NCI-H1930 (cell line): Measurements from ENCODE around the gene LRWD1.

ENCODE experiments used
- DNase-seq, 2 experiments: peaks; one replicate each; lab custom pipeline; 2025; lab: John Stamatoyannopoulos, UW

Gene LRWD1

DNA sequence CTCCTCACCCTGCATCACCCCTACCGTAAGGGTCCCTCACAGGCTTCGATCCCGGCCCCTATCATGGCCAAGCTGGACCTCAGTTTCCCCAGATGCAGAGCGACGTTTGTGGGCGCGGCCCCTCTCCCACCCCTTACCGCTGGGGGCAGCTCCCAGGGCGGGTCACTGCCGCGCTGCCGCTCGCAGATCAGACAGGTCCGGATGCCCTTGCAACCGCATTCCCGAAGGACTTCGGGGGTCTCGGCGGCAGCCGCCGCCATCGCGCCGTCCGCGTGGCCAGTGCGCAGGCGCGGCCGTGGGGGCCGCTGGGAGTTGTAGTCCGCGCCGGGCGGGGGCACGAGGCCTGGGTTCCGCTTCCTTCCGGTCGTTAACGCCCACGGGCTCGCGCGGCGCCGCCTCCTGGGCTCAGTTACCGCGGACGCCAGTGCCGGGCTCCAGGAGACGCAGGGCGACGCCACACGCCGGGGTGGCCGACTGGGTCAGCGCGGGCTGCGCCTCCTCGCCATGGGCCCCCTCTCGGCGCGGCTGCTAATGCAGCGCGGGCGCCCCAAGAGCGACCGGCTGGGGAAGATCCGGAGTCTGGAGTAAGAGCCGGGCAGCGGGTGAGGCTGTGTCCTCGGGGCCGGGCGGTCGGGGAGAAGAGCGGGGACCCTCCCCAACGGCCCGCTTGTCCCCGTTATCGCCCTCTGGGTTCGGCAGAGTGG, at the start of gene LRWD1, which contains the start of gene ALKBH4:
Gene LRWD1 (plus strand): TSS at position 408 of the 704 bp plus-strand sequence. CDS start 97 bp downstream, at position 505.
Gene ALKBH4 (minus strand): TSS at position 287 of the 704 bp plus-strand sequence. CDS start 27 bp downstream, at position 260.
- peak; percentile 94 to 97 for DNase-seq

DNA sequence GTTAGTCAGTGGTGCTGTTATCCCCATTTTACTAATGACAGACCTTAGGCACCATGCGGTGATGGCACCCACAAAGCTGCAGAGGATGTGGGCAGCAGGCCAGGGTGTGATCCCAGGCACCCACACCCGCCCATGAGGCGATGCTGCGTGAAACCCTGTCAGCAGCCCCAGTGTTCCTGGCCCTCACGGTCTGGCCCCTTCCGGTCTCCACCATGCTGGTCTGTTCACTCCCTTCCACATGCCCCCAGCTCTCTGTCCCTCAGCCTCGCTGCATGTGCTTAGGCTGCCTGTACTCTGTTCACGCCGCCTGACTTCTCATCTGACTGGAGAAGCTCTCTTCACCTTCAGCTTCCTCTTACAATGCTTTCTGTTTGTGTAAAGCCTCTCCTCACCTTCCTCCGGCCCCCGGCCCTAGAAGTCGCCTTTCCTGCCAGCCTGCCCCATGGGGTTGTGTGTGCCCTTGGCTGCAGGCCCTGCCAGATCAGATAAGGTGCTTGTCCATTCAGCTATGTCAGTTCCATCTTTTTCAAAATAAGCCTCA, 49.0 kb upstream of the LRWD1 start:
- no peak for DNase-seq

DNA sequence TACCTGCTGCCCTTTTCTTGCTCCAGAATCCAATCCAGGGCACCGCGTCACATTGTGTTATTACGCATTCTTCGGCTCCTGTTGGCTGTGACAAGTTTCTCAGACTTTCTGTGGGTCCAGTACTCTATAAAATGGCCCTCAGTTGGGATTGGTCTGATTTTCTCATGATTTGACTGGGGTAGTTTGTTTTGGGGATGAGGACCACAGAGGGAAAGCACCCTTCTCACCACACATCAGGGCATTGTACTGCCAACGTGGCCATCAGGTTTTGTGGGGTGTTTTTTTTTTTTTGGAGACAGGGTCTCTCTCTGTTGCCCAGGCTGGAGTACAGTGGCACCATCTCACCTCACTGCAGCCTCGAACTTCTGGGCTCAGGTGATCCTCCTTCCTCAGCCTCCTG, 48.4 kb upstream of the LRWD1 start:
- no peak for DNase-seq

DNA sequence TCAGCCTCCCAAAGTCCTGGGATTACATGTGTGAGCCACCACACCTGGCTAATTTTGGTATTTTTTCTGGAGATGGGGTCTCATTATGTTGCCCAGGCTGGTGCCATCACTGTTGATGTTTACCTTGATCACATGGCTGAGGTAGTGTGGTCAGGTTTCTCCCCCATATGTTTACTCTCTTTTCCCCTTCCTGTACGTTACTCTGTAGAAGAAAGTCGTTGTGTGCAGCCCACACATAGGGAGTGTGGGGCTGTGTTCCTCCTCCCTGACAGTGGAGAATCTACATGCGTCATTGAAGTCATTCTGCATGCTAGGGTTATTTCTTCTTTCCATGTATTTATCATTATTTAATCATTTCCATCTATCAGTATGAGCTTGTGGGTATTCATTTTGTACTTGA, 47.7 kb upstream of the LRWD1 start:
- no peak for DNase-seq

DNA sequence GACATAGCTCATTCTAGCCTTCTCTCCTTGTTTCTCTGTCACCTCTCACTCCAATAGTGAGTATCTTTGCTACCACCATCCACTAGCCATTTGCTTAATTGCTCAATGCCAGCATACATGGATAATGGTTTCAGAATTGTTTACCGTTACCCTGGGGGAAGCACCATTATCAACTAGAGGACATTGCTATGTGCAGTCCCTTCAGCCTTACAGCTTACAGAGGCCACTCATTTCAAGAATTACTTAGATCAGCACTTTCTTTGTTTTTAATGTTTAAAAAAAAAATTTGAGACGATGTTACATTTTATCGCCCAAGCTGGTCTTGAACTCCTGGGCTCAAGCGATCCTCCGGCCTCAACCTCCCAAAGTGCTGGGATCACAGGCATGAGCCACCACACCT, 46.2 kb upstream of the LRWD1 start:
- DNase-seq: no peak

DNA sequence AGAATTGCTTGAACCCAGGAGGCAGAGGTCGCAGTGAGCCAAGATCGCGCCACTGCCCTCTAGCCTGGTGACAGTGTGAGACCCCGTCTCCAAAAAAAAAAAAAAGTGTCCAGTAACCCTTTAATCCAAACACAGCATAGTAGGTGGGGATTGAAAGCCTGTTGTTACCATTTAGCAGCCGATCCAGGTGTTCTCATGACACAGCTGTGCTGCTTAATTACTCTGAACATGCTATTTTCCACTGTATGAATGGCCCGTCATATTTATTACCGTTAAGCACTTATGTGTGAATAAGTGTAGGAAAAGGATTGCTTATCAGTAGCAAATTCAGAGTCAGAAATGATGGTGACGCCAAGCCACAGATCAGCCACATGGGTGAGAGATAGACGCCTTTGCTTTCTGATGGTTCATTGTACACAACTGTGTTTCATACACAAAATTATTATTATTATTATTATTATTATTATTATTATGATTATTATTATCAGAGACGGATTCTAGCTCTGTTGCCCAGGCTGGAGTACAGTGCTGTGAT, 43.0 kb upstream of the LRWD1 start:
- DNase-seq: no peak

DNA sequence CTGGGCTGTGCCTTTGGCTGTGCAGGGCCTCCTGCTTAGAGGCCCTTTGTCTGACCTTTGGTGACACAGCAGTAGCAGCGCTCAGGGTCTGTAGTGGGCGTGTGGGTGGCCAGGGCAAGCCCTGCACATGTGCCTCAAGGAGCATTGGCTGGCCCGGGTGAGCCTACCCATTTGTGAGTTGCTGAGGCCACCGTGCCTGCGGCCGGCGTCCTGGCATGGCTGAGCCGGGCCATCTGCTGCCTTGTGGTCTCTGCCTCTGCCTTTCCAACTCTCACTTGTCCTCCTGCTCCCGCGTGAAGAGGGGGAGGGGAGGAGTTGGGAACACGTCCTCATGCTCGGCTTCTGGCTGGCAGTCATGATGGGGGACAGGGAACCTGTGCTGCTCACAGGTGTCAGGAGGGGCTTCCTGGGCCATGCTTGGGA, 40.6 kb upstream of the LRWD1 start:
- DNase-seq: no peak

DNA sequence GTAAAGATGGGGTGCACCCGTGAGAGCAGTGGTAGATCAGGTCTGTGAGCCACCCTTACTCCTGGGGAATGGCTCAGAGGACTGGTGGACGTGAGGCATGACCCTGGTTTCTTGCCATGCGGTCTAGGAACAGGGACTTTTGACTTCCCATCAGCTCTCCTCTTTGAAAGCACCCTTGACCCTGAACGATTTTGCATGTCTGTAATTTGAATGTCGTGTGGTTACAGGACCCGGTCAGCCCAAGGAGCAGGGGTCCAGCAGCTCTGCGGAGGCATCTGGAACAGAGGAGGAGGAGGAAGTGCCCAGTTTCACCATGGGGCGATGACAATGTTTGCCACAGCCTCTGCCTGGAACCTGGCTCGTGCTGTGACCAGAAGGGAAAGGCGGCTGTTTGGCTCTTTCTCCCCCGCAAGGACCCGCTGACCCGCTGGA, 40.0 kb upstream of the LRWD1 start:
- no peak for DNase-seq

DNA sequence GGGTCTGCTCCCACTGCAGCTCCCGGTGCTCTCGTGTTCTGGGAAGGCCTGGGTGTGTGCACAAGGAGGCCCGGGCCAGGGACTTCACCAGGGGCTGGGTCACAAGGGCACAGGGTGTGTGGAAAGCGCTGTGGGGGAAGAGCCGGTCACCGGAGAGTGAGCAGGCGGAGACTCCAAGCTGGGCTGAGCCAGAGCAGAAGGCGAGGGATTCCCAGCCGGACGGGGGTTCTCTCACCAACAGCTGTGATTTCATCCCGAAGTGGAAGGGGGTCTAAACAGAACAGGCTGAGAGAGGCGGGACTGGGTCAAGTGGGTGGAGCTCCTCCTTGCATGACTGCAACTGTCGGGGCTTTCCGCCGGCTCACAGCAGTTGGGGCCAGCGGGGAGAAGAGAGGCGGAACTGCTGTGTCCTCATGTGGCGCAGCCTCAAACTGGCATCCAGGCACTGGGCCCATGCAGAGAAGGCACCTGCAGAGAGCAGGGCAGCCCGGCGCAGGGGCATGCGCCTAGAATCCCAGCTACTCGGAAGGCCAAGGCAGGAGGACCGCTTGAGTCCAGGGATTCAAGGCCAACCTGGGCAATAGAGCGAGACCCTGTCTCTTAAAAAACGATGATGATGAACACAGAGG, 39.0 kb upstream of the LRWD1 start:
- DNase-seq: no peak

DNA sequence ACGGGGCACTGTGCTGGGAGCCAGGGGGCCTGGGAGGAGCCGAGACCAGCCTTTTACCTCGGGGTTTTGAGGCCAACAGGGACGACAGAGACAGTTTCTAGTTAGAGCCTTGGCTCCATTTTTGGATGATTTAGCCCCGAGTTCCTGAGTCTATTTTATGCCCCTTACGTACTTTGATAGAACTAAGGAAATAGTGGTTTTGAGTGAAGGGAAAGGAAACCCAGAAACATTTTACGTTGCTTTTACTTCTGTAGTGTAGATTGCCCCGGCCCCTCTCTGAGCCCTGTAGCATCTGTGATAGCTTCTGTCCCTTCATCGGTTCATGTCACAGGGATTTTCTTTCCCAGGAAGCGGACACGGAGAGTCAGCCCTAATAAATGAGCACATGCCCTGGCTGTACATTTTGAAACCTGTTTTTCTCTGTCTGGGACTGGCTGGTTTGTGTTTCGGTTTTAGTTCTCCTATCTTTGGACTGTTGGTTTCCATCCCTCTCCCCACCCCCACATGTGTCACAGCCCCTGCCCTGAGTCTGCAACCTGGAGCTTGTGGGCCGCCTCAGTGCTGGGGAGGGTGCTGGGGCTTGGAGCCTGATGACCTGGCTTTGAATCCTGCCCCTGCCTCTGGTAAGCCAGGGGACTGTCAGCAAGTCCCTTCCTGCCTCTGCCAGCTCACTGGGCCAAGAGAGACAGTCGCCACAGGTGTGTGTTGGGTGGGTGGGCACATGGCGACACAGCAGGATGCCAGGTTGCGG, 38.3 kb upstream of the LRWD1 start:
- DNase-seq: no peak

DNA sequence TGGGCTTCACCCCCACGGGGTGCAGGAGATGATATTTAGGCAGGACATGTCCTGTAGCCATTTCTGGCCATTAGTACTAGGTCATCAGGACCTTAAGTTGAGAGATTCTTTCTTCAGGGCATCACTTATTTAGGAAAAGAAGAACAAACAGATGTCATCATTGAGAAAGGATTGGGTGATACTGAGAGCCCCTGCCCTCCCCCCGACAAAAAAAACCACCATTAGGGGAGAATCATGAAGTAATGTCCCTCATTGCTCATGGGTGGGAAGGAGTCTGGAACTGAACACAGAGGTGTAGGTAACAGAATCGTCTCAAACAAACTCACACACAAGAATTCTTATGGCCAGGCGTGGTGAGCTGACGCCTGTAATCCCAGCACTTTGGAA, 37.8 kb upstream of the LRWD1 start:
- DNase-seq: no peak

DNA sequence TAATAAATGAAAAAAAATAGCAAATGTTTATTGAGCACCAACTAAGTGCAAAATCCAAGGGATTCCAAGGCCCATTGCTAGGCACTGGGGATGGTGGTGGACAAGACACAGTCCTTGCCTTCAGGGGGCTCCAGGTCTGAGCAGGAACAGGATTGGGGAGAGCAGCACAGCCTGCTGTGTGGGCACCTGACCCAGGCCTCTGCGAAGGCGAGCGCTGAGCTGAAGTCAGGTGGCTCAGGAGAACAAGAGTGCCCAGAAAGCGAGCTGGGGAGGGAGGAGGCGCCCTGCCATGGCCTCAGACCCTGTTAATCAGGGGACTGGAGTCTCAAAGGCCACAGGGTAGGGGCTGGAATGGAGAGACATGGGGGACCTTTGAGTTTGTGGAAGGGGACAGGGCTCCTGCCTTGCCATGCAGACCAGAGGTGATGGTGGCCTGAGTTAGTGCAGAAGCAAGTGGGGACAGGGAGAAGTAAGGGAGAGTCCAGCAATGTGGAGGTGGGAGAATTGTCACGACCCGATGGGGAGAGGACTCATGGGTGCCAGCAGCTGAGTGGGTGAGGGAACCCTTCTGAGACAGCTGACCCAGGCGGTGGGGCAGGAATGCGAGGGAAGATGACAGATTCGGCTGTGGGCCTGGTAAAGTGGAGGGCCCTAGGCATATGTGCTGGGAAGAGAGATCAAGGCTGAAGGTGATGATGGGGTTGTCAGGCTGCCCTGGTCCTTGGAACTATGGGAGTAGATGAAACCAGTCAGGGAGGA, 35.5 kb upstream of the LRWD1 start:
- no peak for DNase-seq

DNA sequence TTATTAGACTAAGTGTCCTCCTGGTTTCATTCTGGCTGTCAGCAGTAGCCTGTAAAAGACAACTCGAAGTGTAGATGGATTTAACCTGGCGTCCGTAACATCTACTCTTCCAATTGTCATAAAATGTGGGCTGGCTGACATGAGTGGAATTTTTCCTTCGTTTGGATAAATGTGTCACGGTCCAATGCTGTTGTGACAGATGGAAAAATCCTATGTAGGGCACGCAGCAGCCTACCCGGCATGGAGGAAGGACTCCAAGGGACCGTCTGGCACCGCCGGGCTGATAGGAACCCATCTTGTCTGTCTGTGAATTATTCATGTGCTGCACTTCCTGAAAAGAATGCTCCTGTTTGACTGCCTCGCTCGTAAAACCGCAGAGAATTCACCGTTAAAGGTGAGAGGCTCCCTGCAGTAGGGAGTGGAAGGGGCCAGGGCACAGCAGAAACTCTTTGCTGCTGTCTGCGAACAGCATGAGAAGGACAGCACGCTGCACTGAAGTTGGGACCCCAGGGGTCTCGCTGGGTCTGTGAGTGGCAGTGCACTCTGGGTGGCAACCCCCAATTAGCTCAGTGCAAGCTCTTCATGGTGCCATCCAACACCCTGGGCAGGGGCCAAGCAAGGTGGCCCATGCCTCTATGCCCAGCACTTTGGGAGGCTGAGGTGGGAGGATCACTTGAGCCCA, 33.0 kb upstream of the LRWD1 start:
- DNase-seq: no peak

DNA sequence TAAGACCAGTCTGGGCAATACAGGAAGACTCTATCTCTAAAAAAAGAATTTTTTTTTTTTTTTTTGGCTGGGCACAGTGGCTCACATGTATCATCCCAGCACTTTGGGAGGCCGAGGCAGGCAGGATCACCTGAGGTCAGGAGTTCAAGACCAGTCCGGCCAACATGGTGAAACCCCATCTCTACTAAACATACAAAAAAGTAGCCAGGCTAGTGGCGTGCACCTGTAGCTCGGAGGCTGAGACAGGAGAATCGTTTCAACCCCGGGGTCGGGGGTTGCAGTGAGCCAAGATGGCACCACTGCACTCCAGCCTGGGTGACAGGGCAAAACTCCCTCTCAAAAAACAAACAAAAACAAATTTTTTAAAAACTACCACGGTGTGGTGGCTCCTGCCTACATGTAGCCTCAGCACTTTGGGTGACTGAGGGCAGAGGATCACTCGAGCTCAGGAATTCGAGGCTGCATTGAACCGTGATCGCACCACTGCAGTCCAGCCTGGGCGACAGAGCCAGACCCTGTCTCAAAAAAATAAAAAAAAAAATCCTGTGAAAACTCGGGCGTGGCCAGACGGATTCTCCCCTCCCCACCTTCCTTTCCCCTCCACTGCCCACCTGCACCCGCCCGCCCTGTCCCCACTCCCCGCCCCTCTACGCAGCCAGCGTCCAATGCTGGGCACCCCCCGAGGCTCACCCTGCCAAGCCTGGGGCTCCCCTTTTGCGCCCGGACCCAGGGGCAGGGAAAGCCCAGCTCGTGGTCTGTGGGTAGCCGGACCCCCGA, 32.2 kb upstream of the LRWD1 start:
- DNase-seq: no peak

DNA sequence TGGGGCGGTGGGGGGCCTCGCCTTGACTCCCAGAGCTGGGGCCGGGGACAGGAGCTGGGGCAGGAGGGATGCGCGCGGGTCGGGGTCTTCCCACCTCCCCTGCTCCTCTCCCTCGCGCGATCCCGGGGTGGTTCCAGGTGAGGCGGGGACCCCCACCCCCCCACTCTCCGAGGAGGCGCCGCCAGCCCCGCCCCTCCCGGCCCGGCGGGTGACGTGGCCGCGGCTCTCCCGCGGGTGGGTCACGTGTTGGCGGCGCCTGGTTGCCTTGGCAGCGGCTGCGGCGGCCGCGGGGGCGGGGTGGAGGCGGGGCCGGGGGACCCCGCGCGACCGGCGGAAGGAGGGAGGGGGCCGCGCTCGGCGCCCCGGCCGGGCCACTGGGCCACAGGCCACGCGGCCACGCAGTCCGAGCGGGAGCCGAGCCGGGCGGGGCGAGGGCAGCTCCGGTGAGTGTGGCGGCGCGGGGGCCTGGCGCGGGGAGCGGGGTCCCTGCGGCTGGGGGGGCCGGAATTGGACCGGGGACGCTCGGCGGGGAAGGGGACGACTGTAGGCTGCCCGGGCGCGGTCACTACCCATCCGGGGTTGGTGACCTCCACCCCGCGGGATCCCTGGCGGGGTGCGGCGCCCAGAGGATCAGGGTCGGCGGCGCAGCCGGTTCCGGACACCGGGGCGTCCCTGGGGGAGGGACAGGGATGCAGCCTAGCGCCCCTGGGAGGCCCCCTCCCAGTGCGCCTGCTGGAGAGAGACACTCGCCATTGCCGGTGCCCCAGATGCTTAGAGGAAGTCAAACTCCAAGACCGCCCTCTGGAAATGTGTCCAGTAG, 31.4 kb upstream of the LRWD1 start, which contains the start of gene ORAI2:
Gene ORAI2 (plus strand): TSS at position 357 of the 820 bp plus-strand sequence. CDS start 5,382 bp downstream, outside the sequence.
- peak; percentile 76 to 77 for DNase-seq

DNA sequence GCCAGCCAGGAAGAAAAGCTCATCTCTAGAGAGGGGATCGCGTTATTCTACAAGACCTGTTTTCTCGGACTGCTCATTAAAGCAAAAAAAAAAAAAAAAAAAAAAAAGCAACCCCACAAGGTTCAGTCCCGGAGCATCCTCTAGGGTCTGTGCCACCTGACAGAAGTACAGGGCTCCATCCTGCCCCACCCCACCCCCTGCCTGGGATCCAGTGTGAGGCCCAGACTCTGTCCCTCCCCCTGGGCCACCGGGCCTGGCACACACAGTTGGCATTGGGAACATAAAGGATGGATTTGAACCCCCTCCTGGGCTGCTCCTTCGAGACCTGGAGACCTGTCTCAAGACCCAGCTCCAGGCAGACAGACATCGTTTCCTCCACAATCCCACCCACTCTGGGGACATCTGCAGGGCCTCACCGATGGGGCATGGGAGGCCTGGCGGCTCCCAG, 30.7 kb upstream of the LRWD1 start:
- DNase-seq: no peak

DNA sequence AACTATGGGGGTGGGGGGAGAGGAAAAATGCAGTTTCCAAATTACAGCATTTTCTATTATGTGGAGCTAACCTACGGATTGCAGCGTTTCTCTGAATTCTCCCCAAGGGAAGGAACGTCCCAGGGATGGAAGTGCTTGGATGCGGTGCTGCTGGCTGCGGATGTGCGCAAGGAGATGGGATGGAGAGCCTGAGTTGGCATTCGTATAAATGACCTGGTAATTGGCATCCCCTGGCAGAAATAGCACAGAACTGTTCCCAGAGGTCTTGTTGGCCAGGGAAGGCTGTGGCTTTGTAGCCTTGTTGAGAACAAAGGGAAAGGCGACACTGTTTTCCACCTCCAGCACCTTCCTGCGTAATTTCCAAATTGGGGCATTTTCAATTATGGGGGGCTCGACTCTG, 28.7 kb upstream of the LRWD1 start:
- no peak for DNase-seq

DNA sequence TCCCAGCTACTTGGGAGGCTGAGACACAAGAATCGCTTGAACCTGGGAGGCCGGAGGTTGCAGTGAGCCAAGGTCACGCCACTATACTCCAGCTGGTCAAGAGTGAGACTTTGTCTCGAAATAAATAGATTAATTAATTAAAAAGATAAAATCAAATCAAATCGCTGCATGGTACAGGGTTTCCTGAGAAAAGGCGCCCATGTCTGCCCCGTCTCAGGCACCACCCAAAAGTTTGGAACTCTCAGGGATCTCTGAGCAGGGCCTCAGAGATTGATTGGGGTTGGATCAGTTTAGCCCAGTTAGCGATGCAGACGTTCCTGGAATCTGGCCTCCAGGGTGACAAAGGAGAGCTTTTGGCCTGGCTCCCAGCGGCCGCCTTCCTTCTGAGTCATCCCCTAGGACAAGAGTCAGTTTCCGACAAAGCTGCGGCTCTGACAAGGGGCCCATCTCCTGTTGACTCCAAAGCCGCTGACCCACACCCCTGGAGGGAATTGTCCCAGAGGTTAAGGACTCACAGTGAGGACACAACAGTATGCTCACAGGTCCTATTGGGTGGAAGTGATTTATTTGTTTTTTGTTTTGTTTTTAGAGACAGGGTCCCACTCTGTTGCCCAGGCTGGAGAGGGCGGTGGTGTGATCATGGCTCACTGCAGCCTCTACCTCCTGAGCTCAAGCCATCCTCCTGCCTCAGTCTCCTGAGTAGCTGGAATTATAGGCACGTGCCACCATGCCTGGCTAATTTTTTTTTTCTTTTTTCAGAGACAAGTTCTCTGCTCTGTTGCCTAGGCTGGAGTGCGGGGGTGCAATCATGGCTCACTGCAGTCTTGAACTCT, 24.6 kb upstream of the LRWD1 start:
- DNase-seq: no peak
